Measurements from ENCODE around the gene LMBR1. TPM values are rescaled to one million over a fixed set of nuclear protein-coding genes. Genes with fewer than 3 reads are reported as not detected.
"Not testable (repeated sequence)": the region's sequence is repeated elsewhere in the genome, so short reads cannot be mapped to it uniquely, and the experiment has no call there.

Gene LMBR1
- total RNA-seq, 1 donor from 2014 or later = 69.1 TPM

DNA sequence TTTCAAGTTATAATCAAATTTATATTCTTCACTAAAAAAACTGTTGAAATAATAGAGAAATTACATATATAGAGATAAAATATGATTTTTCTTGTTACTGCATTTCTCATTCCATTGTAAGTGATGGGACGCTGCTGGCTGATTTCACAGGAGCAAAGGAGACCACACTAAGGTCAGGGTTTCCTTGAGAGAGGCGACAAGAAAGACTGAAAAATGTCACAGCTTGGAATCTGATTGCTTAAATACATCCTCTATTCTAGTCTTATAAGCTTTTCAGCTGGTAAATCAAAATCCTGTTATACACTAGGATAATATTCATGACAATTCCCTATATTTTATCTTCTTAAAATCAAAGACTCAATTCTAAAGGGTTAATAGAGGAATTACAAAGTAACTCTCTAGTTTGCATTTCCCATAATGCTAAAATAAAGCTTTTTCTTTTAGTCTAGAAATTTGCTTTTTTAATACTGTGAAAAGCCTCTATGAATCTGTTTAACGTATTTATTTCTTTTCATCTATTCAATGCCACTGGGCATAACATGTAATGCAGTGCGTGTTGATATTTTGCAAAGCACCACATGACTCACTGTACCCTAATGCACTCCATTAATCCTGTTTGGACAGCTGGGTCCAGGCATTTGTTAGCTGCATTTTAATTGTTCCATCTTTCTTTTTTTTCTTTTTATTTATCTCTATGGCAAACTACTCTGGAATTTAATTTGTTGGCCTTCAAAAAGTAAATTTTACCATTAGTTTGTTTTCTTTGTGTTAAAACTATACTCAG, 170.7 kb downstream of the LMBR1 start:
- H3K36me3 Mint-ChIP-seq = peaks cover 13% of the 10 kb centered on the region
- H3K4me1 Mint-ChIP-seq (ENCODE audit: unreplicated experiment) = no peaks in the 10 kb centered on the region
- DNase-seq (ENCODE audit: extremely low spot score, unreplicated experiment) = no peak
- TF ChIP-seq, protein P1, sequence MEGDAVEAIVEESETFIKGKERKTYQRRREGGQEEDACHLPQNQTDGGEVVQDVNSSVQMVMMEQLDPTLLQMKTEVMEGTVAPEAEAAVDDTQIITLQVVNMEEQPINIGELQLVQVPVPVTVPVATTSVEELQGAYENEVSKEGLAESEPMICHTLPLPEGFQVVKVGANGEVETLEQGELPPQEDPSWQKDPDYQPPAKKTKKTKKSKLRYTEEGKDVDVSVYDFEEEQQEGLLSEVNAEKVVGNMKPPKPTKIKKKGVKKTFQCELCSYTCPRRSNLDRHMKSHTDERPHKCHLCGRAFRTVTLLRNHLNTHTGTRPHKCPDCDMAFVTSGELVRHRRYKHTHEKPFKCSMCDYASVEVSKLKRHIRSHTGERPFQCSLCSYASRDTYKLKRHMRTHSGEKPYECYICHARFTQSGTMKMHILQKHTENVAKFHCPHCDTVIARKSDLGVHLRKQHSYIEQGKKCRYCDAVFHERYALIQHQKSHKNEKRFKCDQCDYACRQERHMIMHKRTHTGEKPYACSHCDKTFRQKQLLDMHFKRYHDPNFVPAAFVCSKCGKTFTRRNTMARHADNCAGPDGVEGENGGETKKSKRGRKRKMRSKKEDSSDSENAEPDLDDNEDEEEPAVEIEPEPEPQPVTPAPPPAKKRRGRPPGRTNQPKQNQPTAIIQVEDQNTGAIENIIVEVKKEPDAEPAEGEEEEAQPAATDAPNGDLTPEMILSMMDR (conservative IDR thresholded peaks at IDR 0.05) = no peak
- H3K9me3 Mint-ChIP-seq = no peaks in the 10 kb centered on the region
- no peaks in the 10 kb centered on the region for H3K27me3 Mint-ChIP-seq
- H3K27ac Mint-ChIP-seq = no peak overlapping the region
- no peak overlapping the region for H3K4me3 Mint-ChIP-seq

DNA sequence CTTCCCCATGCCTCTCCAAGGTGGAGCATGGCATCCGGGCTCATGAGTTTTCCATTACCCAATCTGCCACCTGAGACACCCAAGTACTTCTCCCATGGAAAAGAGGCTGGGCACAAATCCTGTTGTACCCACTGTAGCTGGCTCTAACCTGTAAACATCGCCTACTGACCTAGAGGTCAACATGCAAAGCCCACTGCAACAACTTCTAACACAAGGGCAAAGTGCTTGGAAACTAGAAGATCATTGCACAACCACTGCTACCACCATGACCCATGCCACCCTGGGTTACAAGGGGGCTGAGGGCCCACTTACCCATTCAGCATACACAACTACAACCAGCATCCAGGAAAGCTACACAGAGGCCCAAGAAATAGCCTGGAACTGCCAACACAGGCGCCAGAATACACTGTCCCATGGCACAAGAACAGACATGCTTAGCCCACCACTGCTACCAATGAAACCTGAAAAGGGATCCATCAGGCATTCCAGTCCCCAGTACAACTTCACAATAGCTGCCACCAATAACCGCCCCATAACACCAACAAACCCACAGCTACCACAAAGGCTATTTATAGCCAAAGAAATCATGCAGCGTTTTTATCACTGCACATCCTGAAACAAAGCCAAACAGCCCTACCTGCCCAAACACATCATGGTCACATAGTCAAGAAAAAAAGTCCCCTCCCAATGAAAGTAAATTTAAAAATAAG, 189.1 kb downstream of the LMBR1 start:
- H3K27ac Mint-ChIP-seq = no peak overlapping the region
- H3K27me3 Mint-ChIP-seq = no peaks in the 10 kb centered on the region
- H3K9me3 Mint-ChIP-seq = peaks cover 13% of the 10 kb centered on the region
- TF ChIP-seq, protein P1 (conservative IDR thresholded peaks at IDR 0.05) = no peak
- H3K4me1 Mint-ChIP-seq (ENCODE audit: unreplicated experiment) = no peaks in the 10 kb centered on the region
- H3K4me3 Mint-ChIP-seq = no peak overlapping the region
- DNase-seq (ENCODE audit: extremely low spot score, unreplicated experiment) = no peak
- H3K36me3 Mint-ChIP-seq = peaks cover 35% of the 10 kb centered on the region

DNA sequence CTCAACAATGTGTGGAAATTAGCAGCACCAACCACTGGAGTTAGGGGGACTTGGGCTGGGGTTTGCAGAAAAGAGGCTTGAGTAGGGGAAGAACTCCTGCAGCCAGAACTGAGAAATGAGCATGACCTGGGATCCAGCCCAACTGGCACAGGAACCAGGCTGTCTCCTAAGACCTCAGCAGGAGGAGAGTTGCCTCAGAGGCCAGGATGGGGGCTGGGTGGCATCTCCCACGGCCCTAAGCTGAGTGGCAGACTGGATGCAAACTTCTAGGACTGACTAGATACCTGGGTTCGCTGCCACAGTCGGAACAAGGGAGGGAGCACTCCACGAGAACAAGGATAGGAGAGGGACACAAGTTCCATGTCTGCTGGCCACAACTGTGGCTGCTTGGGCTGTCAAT, 189.8 kb downstream of the LMBR1 start:
- Mint-ChIP-seq H3K36me3 (peaks cover 37% of the 10 kb centered on the region), H3K27me3 (no peaks in the 10 kb centered on the region), H3K4me1 (ENCODE audit: unreplicated experiment) (no peaks in the 10 kb centered on the region), H3K4me3 (no peak overlapping the region), H3K27ac (no peak overlapping the region), H3K9me3 (peaks cover 13% of the 10 kb centered on the region)
- no peak for DNase-seq (ENCODE audit: extremely low spot score, unreplicated experiment)
- TF ChIP-seq, protein P1 (conservative IDR thresholded peaks at IDR 0.05) = no peak

DNA sequence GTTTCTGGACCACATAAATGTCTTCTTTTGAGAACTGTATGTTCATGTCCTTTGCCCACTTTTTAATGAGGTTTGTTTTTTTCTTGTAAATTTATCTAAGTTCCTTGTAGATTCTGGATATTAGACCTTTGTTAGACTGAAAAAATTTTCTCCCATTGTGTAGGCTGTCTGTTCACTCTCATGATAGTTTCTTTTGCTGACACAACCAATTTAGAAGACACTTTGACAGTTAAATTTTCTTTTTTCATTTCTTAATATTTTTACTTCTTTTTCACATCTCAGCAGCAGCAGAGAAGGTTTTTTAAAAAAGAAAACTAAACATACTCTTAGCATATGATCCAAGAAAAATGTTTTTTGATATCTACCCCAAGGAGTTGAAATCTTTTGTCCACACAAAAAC, 190.6 kb downstream of the LMBR1 start:
- Mint-ChIP-seq H3K27me3 (no peaks in the 10 kb centered on the region), H3K4me3 (no peak overlapping the region), H3K27ac (no peak overlapping the region), H3K36me3 (peaks cover 36% of the 10 kb centered on the region), H3K4me1 (ENCODE audit: unreplicated experiment) (no peaks in the 10 kb centered on the region), H3K9me3 (peaks cover 13% of the 10 kb centered on the region)
- TF ChIP-seq, protein P1 (conservative IDR thresholded peaks at IDR 0.05) = no peak
- DNase-seq (ENCODE audit: extremely low spot score, unreplicated experiment) = no peak

DNA sequence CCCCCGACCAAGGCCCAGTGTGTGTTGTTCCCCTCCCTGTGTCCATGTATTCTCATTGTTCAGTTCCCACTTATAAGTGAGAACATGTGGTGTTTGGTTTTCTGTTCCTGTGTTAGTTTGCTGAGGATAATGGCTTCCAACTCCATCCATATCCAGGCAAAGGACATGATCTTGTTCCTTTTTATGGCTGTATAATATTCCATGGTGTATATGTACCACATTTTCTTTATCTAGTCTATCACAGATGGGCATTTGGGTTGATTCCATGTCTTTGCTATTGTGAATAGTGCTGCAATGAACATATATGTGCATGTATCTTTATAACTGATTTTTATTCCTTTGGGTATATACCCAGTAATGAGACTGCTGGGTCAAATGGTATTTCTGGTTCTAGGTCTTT, 191.2 kb downstream of the LMBR1 start:
- peaks cover 40% of the 10 kb centered on the region for H3K36me3 Mint-ChIP-seq
- not testable (repeated sequence) for H3K4me1 Mint-ChIP-seq (ENCODE audit: unreplicated experiment); H3K4me3 Mint-ChIP-seq

DNA sequence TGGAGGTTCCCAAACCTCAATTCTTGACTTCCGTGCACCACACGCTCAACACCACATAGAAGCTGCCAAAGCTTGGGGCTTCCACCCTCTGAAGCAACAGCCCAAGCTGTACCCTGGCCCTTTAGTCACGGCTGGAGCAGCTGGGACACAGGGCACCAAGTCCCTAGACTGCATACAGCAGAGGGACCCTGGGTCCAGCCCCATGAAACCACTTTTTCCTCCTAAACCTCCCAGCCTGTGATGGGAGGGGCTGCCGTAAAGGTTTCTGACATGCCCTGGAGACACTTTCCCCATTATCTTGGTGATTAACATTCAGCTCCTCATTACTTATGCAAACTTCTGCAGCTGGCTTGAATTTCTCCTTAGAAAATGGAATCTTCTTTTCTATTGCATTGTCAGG, 194.5 kb downstream of the LMBR1 start:
- H3K36me3 Mint-ChIP-seq = peaks cover 53% of the 10 kb centered on the region
- H3K9me3 Mint-ChIP-seq = peaks cover 32% of the 10 kb centered on the region
- DNase-seq (ENCODE audit: extremely low spot score, unreplicated experiment); H3K4me1 Mint-ChIP-seq (ENCODE audit: unreplicated experiment); H3K27me3 Mint-ChIP-seq; H3K4me3 Mint-ChIP-seq; H3K27ac Mint-ChIP-seq: not testable (repeated sequence)

More for the DNA sequence above, 191.2 kb downstream of the LMBR1 start:
- H3K27ac Mint-ChIP-seq; H3K27me3 Mint-ChIP-seq; DNase-seq (ENCODE audit: extremely low spot score, unreplicated experiment): not testable (repeated sequence)
- H3K9me3 Mint-ChIP-seq = peaks cover 18% of the 10 kb centered on the region

DNA sequence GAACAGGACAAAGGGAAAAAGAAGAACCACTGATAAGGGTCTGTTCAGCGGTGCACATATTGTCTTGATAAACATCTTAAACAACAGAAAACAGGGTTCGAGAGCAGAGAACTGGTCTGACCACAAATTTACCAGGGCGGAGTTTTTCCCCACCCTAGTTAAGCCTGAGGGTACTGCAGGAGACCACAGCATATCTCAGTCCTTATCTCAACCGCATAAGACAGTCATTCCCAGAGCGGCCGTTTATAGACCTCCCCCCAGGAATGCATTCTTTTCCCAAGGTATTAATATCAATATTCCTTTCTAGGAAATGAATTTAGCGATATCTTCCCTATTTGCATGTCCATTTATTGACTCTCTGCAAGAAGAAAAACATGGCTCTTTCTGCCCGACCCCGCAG, 195.7 kb downstream of the LMBR1 start:
- not testable (repeated sequence) for H3K4me1 Mint-ChIP-seq (ENCODE audit: unreplicated experiment); H3K4me3 Mint-ChIP-seq; H3K27me3 Mint-ChIP-seq; H3K27ac Mint-ChIP-seq; DNase-seq (ENCODE audit: extremely low spot score, unreplicated experiment)
- Mint-ChIP-seq H3K36me3 (peaks cover 48% of the 10 kb centered on the region), H3K9me3 (peaks cover 29% of the 10 kb centered on the region)

Data from type B pancreatic cell (in vitro differentiated cells).